Lower leg skin (tissue), 4 donors: Measurements from ENCODE around the gene MAP10. TPM values are rescaled to one million over a fixed set of nuclear protein-coding genes. Genes with fewer than 3 reads are reported as not detected.

Experiments used
- DNase-seq, 2 donors: peaks; one replicate each; pipeline ENCODE4 v3.0.0-alpha.2; 2019; ENCODE audit warnings: low spot score in 2 of 2
- H3K4me3 ChIP-seq: fragments of 200-600 bp; sonication (generic); 2 replicates; pipeline ENCODE4 v1.5.1; 2017; ENCODE audit warnings: mild to moderate bottlenecking, low read depth; ENCODE audit not compliant: poor library complexity, severe bottlenecking
- POLR2A ChIP-seq, 2 donors: fragments of 450-650 bp; IDR thresholded peaks; one replicate each; pipeline ENCODE4 v1.6.1; 2016 to 2017; ENCODE audit warnings: antibody characterized with exemption in 2 of 2, mild to moderate bottlenecking in 1 of 2, moderate library complexity in 1 of 2
- WGBS, 2 donors: methylation state at CpG; one replicate each; pipeline ENCODE4 v1.1.5; 2018; 5-methylcytosine and 5-hydroxymethylcytosine counted together
- intact Hi-C: fragments of 100-400 bp; cut with DNase I; formaldehyde crosslinking; loops from one replicate; pipeline ENCODE4 v1.15.0; 2023; ENCODE audit warnings: low total_unique reads
- total RNA-seq, 4 donors: library from RNA; depleted of rRNA; stranded (reverse); fragments of >200 nt; gene quantifications; one replicate each; pipeline ENCODE4 v1.1.0, GENCODE V29; 2016
- TF ChIP-seq, protein P1 (sequence below), 3 donors: fragments of 450-650 bp; IDR thresholded peaks; one replicate each; pipeline ENCODE4 v1.5.1; 2016; ENCODE audit warnings: antibody characterized with exemption in 3 of 3, mild to moderate bottlenecking in 3 of 3, moderate library complexity in 2 of 3

MAP10 gene, protein sequence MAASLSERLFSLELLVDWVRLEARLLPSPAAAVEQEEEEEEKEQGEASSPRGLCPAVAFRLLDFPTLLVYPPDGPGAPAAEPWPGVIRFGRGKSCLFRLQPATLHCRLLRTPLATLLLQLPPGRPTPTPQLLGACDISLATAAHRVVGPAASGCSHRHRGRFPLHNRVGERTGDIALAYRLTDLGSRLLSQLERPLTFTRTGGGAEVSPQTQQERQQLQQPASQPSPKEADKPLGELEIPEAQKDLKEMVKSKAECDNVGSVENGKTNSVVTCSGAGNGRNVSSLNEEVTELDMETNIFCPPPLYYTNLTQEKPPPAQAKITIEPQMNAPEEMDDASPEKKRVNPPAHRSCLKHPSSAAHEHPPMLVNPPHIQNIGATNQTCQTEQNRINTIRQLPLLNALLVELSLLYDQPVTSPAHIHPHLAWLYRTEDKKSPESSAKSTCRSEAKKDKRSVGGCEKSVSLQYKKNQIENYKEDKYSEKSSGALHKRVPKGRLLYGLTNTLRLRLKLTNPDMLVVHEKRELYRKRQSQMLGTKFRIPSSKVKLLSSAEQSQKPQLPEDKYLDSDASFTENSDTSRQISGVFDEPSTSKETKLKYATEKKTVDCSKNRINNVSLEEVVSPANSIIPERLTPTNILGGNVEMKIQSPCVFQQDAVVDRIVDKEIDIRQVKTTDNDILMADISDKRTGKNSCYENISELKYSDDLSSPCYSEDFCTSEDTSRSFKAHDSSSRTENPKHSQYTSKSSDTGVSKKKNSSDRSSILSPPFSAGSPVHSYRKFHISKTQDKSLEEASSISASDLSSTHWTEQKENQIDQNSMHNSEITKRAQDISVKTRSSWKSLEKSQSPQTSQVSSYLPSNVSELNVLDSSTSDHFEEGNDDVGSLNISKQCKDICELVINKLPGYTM
- total RNA-seq, result 1 to 10 TPM in 2 of 4 donors, under 1 TPM in 2; 0.04 to 1.6 (median 0.91) TPM

GRCh38 chr1:232805269-232806185, at the start of gene MAP10:
Gene MAP10 (plus strand): TSS chr1:232805416. CDS start chr1:232805450, 34 bp downstream.
- intact Hi-C loops, result no loop called here
- DNase-seq, result peak; percentile 29 to 92
- TF ChIP-seq, protein P1, sequence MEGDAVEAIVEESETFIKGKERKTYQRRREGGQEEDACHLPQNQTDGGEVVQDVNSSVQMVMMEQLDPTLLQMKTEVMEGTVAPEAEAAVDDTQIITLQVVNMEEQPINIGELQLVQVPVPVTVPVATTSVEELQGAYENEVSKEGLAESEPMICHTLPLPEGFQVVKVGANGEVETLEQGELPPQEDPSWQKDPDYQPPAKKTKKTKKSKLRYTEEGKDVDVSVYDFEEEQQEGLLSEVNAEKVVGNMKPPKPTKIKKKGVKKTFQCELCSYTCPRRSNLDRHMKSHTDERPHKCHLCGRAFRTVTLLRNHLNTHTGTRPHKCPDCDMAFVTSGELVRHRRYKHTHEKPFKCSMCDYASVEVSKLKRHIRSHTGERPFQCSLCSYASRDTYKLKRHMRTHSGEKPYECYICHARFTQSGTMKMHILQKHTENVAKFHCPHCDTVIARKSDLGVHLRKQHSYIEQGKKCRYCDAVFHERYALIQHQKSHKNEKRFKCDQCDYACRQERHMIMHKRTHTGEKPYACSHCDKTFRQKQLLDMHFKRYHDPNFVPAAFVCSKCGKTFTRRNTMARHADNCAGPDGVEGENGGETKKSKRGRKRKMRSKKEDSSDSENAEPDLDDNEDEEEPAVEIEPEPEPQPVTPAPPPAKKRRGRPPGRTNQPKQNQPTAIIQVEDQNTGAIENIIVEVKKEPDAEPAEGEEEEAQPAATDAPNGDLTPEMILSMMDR (IDR thresholded peaks at IDR 0.05), result no peak
- TF ChIP-seq POLR2A (IDR thresholded peaks at IDR 0.05), result no peak
- WGBS, 2 donors, result 10 to 20% methylated on average over 60 to 62 of the region's 75 CpGs
- H3K4me3 ChIP-seq, result peak within 1 kb of the TSS; percentile 62

DNA sequence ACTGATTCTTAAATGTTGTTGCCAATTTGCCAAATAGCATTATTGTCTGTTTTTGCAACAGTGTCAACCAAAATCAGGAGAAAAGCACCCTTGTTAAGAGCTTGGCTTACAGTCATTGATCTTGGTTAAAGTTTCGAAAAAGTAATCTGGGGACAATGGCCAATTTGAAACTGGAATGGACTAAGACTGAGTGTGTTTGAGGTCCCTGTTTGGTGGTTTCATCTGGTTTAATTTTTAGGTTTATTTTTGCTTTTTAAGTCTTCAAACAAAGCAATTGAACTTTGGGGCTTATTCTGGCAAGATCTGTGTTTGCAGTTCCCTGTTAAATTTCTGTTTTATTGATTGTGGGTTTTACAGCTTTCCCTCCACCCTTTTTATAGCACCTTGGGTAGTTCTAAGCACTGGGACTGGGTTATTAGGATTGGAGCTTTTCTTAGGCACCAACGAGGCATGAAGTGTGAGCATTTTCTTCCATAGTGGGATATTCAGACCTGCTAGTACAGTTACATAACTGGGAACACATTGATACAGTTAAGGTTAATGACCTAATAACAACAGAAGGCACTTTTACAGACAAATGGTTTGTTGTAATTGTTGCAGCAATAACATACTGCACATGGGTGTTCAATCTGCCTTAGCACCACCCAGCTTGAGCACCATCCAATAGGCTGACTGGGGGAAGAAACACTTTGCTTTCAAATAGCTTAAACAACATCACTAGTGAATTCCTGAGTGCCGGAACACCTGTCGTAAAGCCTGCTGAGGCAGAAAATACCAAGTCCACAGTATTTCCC, 40.6 kb upstream of the MAP10 start:
- no peak overlapping the region for H3K4me3 ChIP-seq
- 78 to 84% methylated on average over 4 of the region's 4 CpGs for WGBS, 2 donors
- TF ChIP-seq, protein P1 (IDR thresholded peaks at IDR 0.05), result no peak
- no peak for TF ChIP-seq POLR2A (IDR thresholded peaks at IDR 0.05)
- intact Hi-C loops, result no loop called here
- DNase-seq, result no peak

- no peak overlapping the region for H3K4me3 ChIP-seq
- TF ChIP-seq, protein P1 (IDR thresholded peaks at IDR 0.05), result no peak
- no peak for TF ChIP-seq POLR2A (IDR thresholded peaks at IDR 0.05)
- intact Hi-C loops, result no loop called here
- WGBS, 2 donors, result 79 to 82% methylated on average over 6 of the region's 6 CpGs
- DNase-seq, result no peak
These were observed 39.7 kb upstream of the MAP10 start for GRCh38 chr1:232765542-232765941.

GRCh38 chr1:232766241-232766890, 38.9 kb upstream of the MAP10 start:
- no peak for DNase-seq
- no peak for TF ChIP-seq POLR2A (IDR thresholded peaks at IDR 0.05)
- TF ChIP-seq, protein P1 (IDR thresholded peaks at IDR 0.05), result no peak
- intact Hi-C loops, result no loop called here
- 59 to 62% methylated on average over 8 of the region's 8 CpGs for WGBS, 2 donors
- H3K4me3 ChIP-seq, result no peak overlapping the region
